Activated T-cell treated with anti-CD3 and anti-CD28 coated beads, Interleukin-2, amount 50 U/mL, for 72 hours (primary cell): ENCODE data around the gene DCAF11. TPM values are rescaled to one million over a fixed set of nuclear protein-coding genes. Genes with fewer than 3 reads are reported as not detected.

ENCODE experiments used
- ATAC-seq, 2 donors: fragments of 150-1000 bp; cut with Tn5 transposase; replicated peaks in 1 of 2; 2 replicates each; pipeline ENCODE4 v1.10.0; 2021; ENCODE audit warnings: moderate library complexity in 2 of 2, mild to moderate bottlenecking in 1 of 2
- DNase-seq, 2 donors: peaks; one replicate each; pipeline ENCODE4 v3.0.0; 2021 to 2022; ENCODE audit warnings: mixed read lengths in 1 of 2
- H3K27ac Mint-ChIP-seq: one replicate; pipeline ENCODE4 v1.8.0; 2022; ENCODE audit warnings: mild to moderate bottlenecking, moderate library complexity, mixed read lengths
- H3K27me3 Mint-ChIP-seq: one replicate; pipeline ENCODE4 v1.8.0; 2022; ENCODE audit warnings: low read depth, mixed read lengths
- H3K36me3 Mint-ChIP-seq, 2 donors: one replicate each; pipeline ENCODE4 v1.8.0; 2022; ENCODE audit warnings: mixed read lengths in 2 of 2, mild to moderate bottlenecking in 1 of 2; ENCODE audit not compliant: insufficient read depth in 2 of 2
- H3K4me1 Mint-ChIP-seq: one replicate; pipeline ENCODE4 v1.8.0; 2022; ENCODE audit warnings: low read depth, mixed read lengths
- H3K4me3 Mint-ChIP-seq, 2 donors: one replicate each; pipeline ENCODE4 v1.8.0; 2022; ENCODE audit warnings: mild to moderate bottlenecking in 2 of 2, mixed read lengths in 2 of 2, moderate library complexity in 2 of 2
- H3K9me3 Mint-ChIP-seq, 2 donors: one replicate each; pipeline ENCODE4 v1.8.0; 2022; ENCODE audit warnings: mixed read lengths in 2 of 2
- total RNA-seq, 2 donors: library from RNA; stranded (reverse); gene quantifications; one replicate each; pipeline ENCODE4 v1.2.3, GENCODE V29; 2022

Gene DCAF11
- total RNA-seq, 2 donors from 2014 or later: 109 to 124 TPM

DNA sequence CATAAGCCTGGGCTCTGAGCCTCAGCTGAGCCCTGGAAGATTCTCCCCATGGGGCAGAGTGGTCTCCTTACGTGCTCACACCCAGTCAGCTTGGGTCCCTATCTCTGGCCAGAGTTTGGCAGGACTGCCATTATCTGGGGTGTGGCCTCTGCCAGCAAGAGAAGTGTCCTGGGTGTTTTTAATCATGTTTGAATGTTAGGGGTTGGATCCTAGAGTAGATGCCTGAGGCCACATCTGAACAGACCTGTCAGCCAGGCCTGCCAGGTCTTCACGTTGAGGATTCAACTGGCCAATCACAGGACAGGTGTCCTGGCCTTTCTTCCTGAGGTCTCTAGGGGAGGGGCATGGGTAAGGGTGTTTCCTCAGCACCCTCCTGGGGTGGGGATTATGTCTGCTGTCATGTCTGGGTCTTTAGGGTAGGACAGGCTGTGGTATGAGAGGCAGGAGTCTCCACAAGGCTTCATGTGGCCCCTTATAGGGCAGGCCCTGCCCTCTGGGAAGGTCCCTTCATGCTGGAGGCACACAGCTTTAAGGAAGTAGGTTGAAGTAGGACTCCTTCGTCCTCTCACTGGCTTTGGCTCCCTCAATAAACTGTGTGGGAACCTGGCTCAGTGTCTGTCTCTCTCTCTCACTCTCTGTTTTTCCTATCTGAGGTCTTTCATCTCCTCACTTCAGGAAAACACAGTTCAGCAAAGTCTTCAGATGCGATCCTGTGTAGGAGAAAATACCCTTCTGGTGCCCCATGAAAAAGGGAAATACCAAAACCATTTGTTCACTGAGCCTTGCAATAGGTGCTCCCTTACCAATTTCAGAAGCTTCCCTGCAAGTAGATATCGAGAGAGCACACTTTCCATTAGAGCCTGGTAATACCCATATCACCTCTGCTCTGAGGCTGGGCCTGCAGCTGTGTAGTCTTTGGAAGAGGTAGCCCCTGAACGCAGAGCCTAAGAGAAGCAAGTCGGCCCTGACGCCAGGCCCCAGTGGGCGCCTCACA, 9.1 kb downstream of the DCAF11 start:
- peaks cover 9 to 20% of the 10 kb centered on the region in 2 donors for H3K36me3 Mint-ChIP-seq

DNA sequence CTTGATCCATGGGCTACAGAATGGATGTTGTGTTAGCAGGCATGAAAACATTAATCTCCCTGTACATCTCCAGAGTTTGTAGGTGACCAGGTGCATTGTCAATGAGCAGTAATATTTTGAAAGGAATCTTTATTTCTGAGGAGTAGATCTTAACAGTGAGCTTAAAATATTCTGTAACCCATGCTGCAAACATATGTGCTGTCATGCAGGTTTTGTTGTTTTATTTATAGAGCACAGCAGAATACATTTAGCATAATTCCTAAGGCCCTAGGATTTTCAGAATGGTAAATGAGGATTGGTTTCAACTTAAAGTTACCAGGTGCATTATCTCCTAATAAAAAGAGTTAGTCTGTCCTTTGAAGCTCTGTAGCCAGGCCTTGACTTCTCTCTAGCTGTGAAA, 12.4 kb downstream of the DCAF11 start:
- Mint-ChIP-seq H3K4me3 (no peak overlapping the region), H3K27ac (no peak overlapping the region), H3K4me1 (peaks cover 15% of the 10 kb centered on the region), H3K27me3 (no peaks in the 10 kb centered on the region), H3K9me3 (no peaks in the 10 kb centered on the region), H3K36me3 (peaks cover 4% of the 10 kb centered on the region in 2 donors)
- no peak for ATAC-seq
- DNase-seq: no peak

More for the DNA sequence above, 9.1 kb downstream of the DCAF11 start:
- Mint-ChIP-seq H3K27me3 (no peaks in the 10 kb centered on the region), H3K9me3 (no peaks in the 10 kb centered on the region), H3K4me3 (no peak overlapping the region), H3K4me1 (peaks cover 12% of the 10 kb centered on the region), H3K27ac (no peak overlapping the region)
- ATAC-seq (peak; percentile 20 to 27), DNase-seq (no peak)

DNA sequence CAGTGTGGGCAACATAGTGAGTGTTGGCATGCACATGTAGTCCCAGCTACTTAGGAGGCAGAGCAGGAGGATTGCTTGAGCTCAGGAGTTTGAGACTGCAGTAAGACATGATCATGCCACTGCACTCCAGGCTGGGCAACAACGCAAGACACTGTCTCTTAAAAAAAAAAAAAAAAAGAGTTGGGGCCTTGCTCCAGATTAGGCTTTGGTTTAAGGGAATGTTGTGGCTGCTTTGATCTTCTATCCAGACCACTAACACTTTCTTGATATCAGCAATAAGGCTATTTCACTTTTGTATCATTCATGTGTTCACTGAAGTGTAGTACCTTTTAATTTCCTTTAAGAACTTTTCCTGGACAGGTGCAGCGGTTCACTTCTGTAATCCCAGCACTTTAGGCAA, 13.1 kb downstream of the DCAF11 start:
- Mint-ChIP-seq H3K27me3 (no peaks in the 10 kb centered on the region), H3K4me1 (peaks cover 22% of the 10 kb centered on the region), H3K27ac (no peak overlapping the region)

DNA sequence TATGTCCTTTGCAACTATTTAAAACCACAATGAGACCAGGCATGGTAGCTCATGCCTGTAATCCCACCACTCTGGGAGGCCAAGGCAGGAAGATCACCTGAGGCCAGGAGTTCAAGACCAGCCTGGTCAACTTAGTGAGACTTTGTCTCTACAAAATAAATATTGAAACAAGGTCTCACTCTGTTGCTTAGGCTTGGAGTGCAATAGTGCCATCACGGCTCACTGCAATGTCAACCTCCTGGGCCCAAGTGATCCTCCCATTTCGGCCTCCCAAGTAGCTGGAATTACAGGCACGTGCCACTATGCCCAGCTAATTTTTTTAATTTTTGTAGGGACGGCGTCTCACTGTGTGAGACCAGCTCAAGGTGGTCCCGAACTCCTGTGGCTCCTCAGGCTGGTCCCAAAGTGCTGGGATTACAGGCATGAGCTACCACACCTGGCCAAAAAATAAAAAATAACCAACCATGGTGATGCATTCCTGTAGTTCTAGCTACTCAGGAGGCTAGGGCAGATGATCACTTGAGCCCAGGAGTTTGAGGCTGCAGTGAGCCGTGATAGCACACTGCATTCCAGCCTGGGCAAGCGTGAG, 14.9 kb downstream of the DCAF11 start:
- Mint-ChIP-seq H3K27ac (no peak overlapping the region), H3K27me3 (no peaks in the 10 kb centered on the region), H3K4me1 (peaks cover 23% of the 10 kb centered on the region), H3K36me3 (no peaks in the 10 kb centered on the region), H3K4me3 (no peak overlapping the region), H3K9me3 (no peaks in the 10 kb centered on the region)
- no peak for ATAC-seq
- no peak for DNase-seq

More for the DNA sequence above, 13.1 kb downstream of the DCAF11 start:
- Mint-ChIP-seq H3K4me3 (no peak overlapping the region), H3K9me3 (no peaks in the 10 kb centered on the region), H3K36me3 (peaks cover 1 to 4% of the 10 kb centered on the region in 2 donors)
- DNase-seq (no peak), ATAC-seq (no peak)

DNA sequence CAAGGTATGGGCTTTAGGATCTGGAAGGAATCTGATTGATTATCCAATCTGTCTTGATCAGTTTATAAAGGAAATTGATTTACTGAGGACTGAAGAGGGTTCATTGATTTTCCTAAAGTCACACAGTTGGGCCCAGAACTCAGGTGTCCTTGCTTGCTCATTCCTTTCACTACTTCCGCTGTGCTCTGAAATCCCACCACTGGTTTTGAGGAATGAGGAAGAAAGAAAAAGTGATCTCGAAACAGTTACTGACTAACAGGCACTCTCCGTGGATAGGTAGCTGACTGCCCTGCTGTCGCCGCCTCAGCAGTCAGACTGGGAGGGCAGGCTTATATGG, 15.8 kb downstream of the DCAF11 start, which contains the start of gene FITM1:
TSS of gene FITM1 (plus strand) at position 280 of the 337 bp plus-strand sequence. CDS start 905 bp downstream, outside the sequence.
- no peak within 1 kb of the TSS for H3K4me3 Mint-ChIP-seq
- H3K36me3 Mint-ChIP-seq: no peaks in the 10 kb centered on the region
- DNase-seq (no peak), ATAC-seq (no peak)
- H3K27ac Mint-ChIP-seq: no peak within 1 kb of the TSS
- no peaks in the 10 kb centered on the region for H3K27me3 Mint-ChIP-seq
- H3K9me3 Mint-ChIP-seq: no peaks in the 10 kb centered on the region
- peaks cover 29% of the 10 kb centered on the region for H3K4me1 Mint-ChIP-seq

DNA sequence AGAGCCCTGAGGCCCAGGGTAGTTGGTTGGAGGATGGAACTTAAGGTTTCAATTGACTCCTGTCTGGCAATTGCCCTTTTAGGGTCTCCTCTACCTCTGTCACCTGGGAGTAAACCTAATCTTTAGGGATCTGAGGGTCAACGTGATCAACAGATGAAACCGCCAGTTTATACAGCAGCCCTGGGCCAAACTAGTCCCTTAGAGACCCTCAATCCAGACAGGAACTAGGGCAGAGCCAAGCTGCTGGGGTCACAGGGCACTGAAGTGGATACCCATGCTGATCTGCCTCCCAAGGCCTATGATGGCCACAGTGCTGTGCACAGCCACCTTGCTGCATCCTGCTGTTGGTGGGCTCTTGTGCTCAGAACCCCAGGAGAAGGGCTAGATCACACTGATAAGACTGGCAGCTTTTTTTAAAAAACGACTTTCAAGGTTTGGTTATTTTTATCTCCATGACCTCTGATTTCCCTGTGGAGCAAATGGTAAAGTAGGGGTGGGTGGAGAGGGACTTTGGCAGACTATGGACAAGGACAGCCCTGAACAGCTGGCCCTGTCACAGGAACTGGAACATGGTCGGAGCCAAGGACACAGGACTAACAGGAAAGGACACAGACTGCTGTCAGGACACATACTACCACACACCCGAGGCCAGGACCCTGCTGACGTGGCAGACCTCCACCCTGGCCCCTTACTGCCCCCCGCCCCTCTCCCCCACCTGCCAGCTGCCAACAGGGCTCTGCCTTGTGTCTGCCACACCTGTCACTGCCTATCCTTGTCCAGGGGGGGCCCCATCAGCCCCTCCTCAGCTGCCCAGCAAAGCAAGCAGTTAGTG, 16.4 kb downstream of the DCAF11 start:
- H3K27me3 Mint-ChIP-seq: no peaks in the 10 kb centered on the region
- H3K9me3 Mint-ChIP-seq: no peaks in the 10 kb centered on the region
- ATAC-seq (no peak), DNase-seq (no peak)
- no peak overlapping the region for H3K4me3 Mint-ChIP-seq
- H3K4me1 Mint-ChIP-seq: peaks cover 32% of the 10 kb centered on the region
- no peaks in the 10 kb centered on the region for H3K36me3 Mint-ChIP-seq
- no peak overlapping the region for H3K27ac Mint-ChIP-seq

DNA sequence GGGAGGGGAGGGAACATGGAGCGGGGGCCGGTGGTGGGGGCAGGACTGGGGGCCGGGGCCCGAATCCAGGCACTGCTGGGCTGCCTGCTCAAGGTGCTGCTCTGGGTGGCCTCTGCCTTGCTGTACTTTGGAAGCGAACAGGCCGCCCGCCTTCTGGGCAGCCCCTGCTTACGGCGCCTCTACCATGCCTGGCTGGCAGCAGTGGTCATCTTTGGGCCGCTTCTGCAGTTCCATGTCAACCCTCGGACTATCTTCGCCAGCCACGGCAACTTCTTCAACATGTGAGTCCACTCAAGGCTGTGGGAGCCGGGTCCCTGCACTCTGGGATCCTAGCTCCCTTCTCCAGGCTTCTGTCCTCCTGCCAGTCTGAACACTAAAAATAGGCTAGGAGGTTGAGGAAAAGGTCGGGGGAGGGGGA, 17.0 kb downstream of the DCAF11 start:
- DNase-seq (no peak), ATAC-seq (no peak)
- Mint-ChIP-seq H3K4me3 (peak overlapping the region in 1 of 2 donors; percentile 33), H3K9me3 (no peaks in the 10 kb centered on the region), H3K27me3 (no peaks in the 10 kb centered on the region), H3K36me3 (no peaks in the 10 kb centered on the region), H3K4me1 (peaks cover 32% of the 10 kb centered on the region), H3K27ac (no peak overlapping the region)

DNA sequence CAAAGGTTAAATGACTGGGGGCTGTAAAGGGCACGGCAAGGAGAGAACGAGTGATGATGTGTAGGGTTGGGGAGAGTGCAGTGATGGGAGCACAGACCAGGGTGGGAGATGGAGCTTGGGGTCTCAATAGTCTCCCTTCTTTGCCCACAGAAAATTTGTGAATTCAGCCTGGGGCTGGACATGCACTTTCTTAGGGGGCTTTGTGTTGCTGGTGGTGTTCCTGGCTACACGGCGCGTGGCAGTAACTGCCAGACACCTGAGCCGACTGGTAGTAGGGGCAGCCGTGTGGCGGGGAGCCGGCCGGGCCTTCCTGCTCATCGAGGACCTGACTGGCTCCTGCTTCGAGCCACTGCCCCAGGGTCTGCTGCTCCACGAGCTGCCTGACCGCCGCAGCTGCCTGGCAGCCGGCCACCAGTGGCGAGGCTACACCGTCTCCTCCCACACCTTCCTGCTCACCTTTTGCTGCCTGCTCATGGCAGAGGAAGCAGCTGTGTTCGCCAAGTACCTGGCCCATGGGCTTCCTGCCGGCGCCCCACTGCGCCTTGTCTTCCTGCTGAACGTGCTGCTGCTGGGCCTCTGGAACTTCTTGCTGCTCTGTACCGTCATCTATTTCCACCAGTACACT, 17.6 kb downstream of the DCAF11 start:
- Mint-ChIP-seq H3K36me3 (peaks cover 3 to 5% of the 10 kb centered on the region in 2 donors), H3K4me3 (peak overlapping the region; percentile 54 to 64), H3K27ac (peak overlapping the region; percentile 42), H3K27me3 (no peaks in the 10 kb centered on the region), H3K4me1 (peaks cover 38% of the 10 kb centered on the region), H3K9me3 (no peaks in the 10 kb centered on the region)
- ATAC-seq: no peak
- DNase-seq: peak; percentile 44 to 49

DNA sequence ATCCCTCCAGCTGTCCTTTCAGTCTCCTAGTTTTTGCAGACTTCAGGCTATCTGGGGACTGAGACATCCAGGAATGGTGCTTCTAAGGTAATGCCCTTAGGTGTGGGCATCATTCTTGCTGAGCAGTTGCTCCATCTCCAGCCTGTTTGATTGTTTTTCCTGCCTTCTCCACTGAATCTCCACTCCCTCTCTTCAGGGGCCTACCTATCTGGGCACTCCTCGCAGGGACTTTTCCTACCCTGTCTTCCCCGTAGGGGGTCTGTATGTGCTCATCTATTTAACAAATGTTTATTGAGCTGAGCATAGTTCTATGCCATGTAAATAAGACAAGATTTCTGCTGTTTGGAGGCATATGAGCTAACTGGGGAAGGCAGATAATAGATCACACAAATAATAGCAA, 18.4 kb downstream of the DCAF11 start:
- no peak for ATAC-seq
- no peak for DNase-seq
- no peaks in the 10 kb centered on the region for H3K27me3 Mint-ChIP-seq
- H3K4me1 Mint-ChIP-seq: peaks cover 44% of the 10 kb centered on the region
- peak overlapping the region; percentile 42 for H3K27ac Mint-ChIP-seq
- no peaks in the 10 kb centered on the region for H3K9me3 Mint-ChIP-seq
- peaks cover 4 to 6% of the 10 kb centered on the region in 2 donors for H3K36me3 Mint-ChIP-seq
- H3K4me3 Mint-ChIP-seq: peak overlapping the region; percentile 54 to 64

DNA sequence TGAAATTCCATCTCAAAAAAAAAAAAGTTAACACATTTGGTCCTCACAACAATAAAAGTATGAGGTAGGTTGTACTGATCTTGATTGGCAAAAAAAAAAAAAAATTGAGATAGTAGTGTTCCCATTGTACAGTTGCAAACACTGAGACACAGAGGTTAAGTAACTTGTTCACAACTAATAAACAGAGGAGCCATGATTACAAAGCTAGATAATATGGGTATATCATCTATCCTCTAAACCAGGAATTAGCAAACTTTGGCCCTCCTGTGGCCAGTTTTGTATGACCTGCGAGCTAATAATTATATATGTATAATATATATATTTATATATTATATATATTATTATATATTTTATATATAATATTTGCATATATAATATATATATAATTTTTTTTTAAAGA, 19.2 kb downstream of the DCAF11 start:
- no peak overlapping the region for H3K4me3 Mint-ChIP-seq
- H3K27me3 Mint-ChIP-seq: no peaks in the 10 kb centered on the region
- DNase-seq (no peak), ATAC-seq (no peak)
- no peak overlapping the region for H3K27ac Mint-ChIP-seq
- H3K36me3 Mint-ChIP-seq: peaks cover 8 to 10% of the 10 kb centered on the region in 2 donors
- peaks cover 49% of the 10 kb centered on the region for H3K4me1 Mint-ChIP-seq
- no peaks in the 10 kb centered on the region for H3K9me3 Mint-ChIP-seq

DNA sequence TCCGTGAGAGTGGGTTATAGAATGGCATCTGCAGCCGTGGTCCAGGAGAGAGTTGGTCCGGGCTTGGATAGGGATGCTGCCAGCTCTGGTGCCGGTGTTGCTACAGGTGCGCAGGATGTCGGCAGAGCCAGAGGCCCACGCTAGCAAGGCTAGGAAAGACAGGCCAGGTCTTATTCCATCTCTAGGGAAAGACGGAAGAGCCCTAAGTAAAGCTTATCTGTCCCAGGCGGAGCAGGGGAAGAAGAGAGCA, 20.9 kb downstream of the DCAF11 start:
- Mint-ChIP-seq H3K36me3 (peaks cover 11 to 18% of the 10 kb centered on the region in 2 donors), H3K27ac (peak overlapping the region; percentile 90), H3K4me3 (peak overlapping the region; percentile 92 to 95), H3K9me3 (no peaks in the 10 kb centered on the region), H3K4me1 (peaks cover 61% of the 10 kb centered on the region), H3K27me3 (no peaks in the 10 kb centered on the region)
- DNase-seq (no peak), ATAC-seq (peak; percentile 0 to 1)

DNA sequence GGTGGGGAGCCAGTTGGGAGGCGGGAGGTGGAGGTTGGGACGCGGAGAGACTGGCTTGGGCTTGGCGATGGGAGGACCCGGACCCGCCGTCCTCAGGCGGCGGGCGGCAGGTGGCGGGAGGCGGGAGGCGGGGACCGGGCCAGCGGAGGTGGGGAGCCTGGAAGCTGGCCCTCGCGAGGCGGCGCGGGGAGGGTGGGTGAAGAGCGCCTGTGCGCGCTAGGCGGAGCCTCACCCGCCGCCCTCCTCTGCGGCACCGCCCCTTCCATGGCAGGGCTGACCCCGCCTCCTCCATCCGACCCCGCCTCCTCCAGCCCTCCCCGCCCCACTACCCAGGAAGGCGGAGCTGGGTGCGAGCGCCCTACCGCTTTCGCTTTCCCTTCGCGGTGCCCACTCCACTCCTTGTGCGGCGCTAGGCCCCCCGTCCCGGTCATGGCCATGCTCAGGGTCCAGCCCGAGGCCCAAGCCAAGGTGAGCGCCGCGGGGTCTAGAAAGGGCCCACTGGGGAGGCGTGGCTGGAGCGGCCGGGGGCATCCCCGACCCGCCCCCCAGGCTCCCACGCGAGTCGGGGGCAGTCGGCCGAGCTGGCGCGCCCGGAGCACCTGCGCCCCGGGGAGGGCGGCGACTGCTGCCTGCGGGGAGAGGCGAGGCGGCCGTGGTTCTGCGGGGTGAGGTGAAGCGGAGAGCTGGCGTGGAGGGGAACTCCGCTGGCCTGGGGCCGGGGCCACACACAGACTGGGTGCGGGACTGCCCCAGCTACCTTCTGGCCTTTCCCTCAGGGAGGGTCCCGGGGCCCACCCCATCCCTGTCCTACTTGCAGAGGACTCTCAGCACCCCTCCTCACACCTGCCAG, 21.5 kb downstream of the DCAF11 start, which contains the start of gene PSME1:
TSS of gene PSME1 (plus strand) at position 361 of the 850 bp plus-strand sequence. CDS start at position 430, 69 bp downstream.
- ATAC-seq: peak; percentile 94 to 97
- no peaks in the 10 kb centered on the region for H3K9me3 Mint-ChIP-seq
- H3K36me3 Mint-ChIP-seq: peaks cover 11 to 21% of the 10 kb centered on the region in 2 donors
- peaks cover 61% of the 10 kb centered on the region for H3K4me1 Mint-ChIP-seq
- DNase-seq: peak; percentile 95 to 97
- H3K27me3 Mint-ChIP-seq: no peaks in the 10 kb centered on the region
- peak within 1 kb of the TSS; percentile 91 for H3K27ac Mint-ChIP-seq
- H3K4me3 Mint-ChIP-seq: peak within 1 kb of the TSS; percentile 92 to 95
